Mucosa of gallbladder (tissue), 1 donor: ENCODE data around the gene JAZF1. TPM values are rescaled to one million over a fixed set of nuclear protein-coding genes. Genes with fewer than 3 reads are reported as not detected.
"Not testable (repeated sequence)": the region's sequence is repeated elsewhere in the genome, so short reads cannot be mapped to it uniquely, and the experiment has no call there.

Experiments
- DNase-seq: peaks from one replicate; pipeline ENCODE4 v3.0.0-alpha.2; 2020; ENCODE audit warnings: low spot score
- total RNA-seq: library from RNA; stranded (reverse); gene quantifications from one replicate; pipeline ENCODE4 v1.2.1, GENCODE V29; 2021
- donor health status: DM: no; HTN: no; CAD: no.

The JAZF1 gene
- total RNA-seq, 1 donor from 2014 or later: 28.1 TPM

- DNase-seq: no peak
Measured at GRCh38 chr7:28042721-28043120, 137.9 kb downstream of the JAZF1 start.

GRCh38 chr7:28041508-28042314 is 138.9 kb downstream of the JAZF1 start:
- DNase-seq: no peak

- no peak for DNase-seq
Measured at GRCh38 chr7:28038175-28038797, 142.3 kb downstream of the JAZF1 start.

- no peak for DNase-seq
Measured at GRCh38 chr7:28037220-28038010, 143.2 kb downstream of the JAZF1 start.

GRCh38 chr7:28036696-28037095 is 143.9 kb downstream of the JAZF1 start:
- DNase-seq: no peak

- DNase-seq: no peak
Measured at GRCh38 chr7:28033386-28033785, 147.2 kb downstream of the JAZF1 start.

- no peak for DNase-seq
Measured at GRCh38 chr7:28032738-28033380, 147.7 kb downstream of the JAZF1 start.

GRCh38 chr7:28029051-28029450 is 151.5 kb downstream of the JAZF1 start:
- DNase-seq: no peak

- DNase-seq: no peak
Measured at GRCh38 chr7:28028471-28028870, 152.1 kb downstream of the JAZF1 start.

GRCh38 chr7:28026237-28026636 is 154.4 kb downstream of the JAZF1 start:
- DNase-seq: no peak

- DNase-seq: no peak
Measured at GRCh38 chr7:28024786-28025334, 155.7 kb downstream of the JAZF1 start.

- DNase-seq: peak; percentile 63
Measured at GRCh38 chr7:28020302-28020940, 160.2 kb downstream of the JAZF1 start.

- DNase-seq: no peak
Measured at GRCh38 chr7:28018856-28019465, 161.6 kb downstream of the JAZF1 start.

- no peak for DNase-seq
Measured at GRCh38 chr7:28018446-28018845, 162.1 kb downstream of the JAZF1 start.

- no peak for DNase-seq
Measured at GRCh38 chr7:28018020-28018419, 162.6 kb downstream of the JAZF1 start.

- no peak for DNase-seq
Measured at GRCh38 chr7:28017372-28017771, 163.2 kb downstream of the JAZF1 start.

GRCh38 chr7:28016297-28016696 is 164.3 kb downstream of the JAZF1 start:
- DNase-seq: no peak

GRCh38 chr7:28015169-28015568 is 165.4 kb downstream of the JAZF1 start:
- no peak for DNase-seq

GRCh38 chr7:28014340-28014739 is 166.3 kb downstream of the JAZF1 start:
- DNase-seq: not testable (repeated sequence)

GRCh38 chr7:28013441-28013840 is 167.2 kb downstream of the JAZF1 start:
- DNase-seq: no peak

GRCh38 chr7:28013019-28013418 is 167.6 kb downstream of the JAZF1 start:
- no peak for DNase-seq
